DND-41 (cell line): ENCODE data around the gene MCRIP2.

Experiments used
- ATAC-seq: fragments of 200-7000 bp; cut with Tn5 transposase; 3 replicates; pipeline ENCODE4 v1.9.1; 2021; ENCODE audit warnings: low read depth; ENCODE audit not compliant: insufficient read depth
- DNase-seq: peaks from one replicate; pipeline ENCODE4 v3.0.0-alpha.2; 2020
- H2AFZ ChIP-seq: 2 replicates; pipeline ENCODE4 v1.6.0; 2012; ENCODE audit warnings: low read depth, low read length
- H3K27ac ChIP-seq: 2 replicates; pipeline ENCODE4 v1.5.1; 2012; ENCODE audit warnings: low read length, inconsistent platforms
- H3K27me3 ChIP-seq: fragments of 200-600 bp; sonication (generic); 2 replicates; pipeline ENCODE4 v1.6.0; 2012; ENCODE audit warnings: low read length, mild to moderate bottlenecking, inconsistent platforms; ENCODE audit not compliant: insufficient read depth, poor library complexity
- H3K36me3 ChIP-seq: 2 replicates; pipeline ENCODE4 v1.5.1; 2012; ENCODE audit warnings: low read length, inconsistent platforms; ENCODE audit not compliant: insufficient read depth
- H3K4me1 ChIP-seq: 2 replicates; pipeline ENCODE4 v1.5.1; 2012; ENCODE audit warnings: mild to moderate bottlenecking, low read length; ENCODE audit not compliant: insufficient read depth
- H3K4me2 ChIP-seq: 2 replicates; pipeline ENCODE4 v1.6.0; 2012; ENCODE audit warnings: mild to moderate bottlenecking, moderate library complexity, low read length, inconsistent platforms; ENCODE audit not compliant: insufficient read depth
- H3K4me3 ChIP-seq, 2 experiments: fragments of 200-600 bp in 1 of 2; shearing (Covaris generic) in 1 of 2; 2 replicates each; pipeline ENCODE4 v1.5.1; 2012 to 2016; ENCODE audit warnings: inconsistent platforms in 2 of 2, low read length in 2 of 2, mild to moderate bottlenecking in 2 of 2, low read depth in 1 of 2, moderate library complexity in 1 of 2
- H3K79me2 ChIP-seq: 2 replicates; pipeline ENCODE4 v1.6.0; 2012; ENCODE audit warnings: low read length, inconsistent platforms; ENCODE audit not compliant: insufficient read depth
- H3K9ac ChIP-seq: 2 replicates; pipeline ENCODE4 v1.6.0; 2012; ENCODE audit warnings: low read depth, mild to moderate bottlenecking, inconsistent platforms, low read length, moderate library complexity
- H3K9me3 ChIP-seq: 2 replicates; pipeline ENCODE4 v1.5.1; 2012; ENCODE audit warnings: low read length, moderate library complexity, mild to moderate bottlenecking, inconsistent platforms; ENCODE audit not compliant: insufficient read depth, severe bottlenecking
- H4K20me1 ChIP-seq: 2 replicates; pipeline ENCODE4 v1.6.0; 2012; ENCODE audit warnings: low read length; ENCODE audit not compliant: insufficient read depth
- EZH2 ChIP-seq: IDR thresholded peaks from 3 replicates; pipeline ENCODE4 v1.6.1; 2012; ENCODE audit warnings: borderline replicate concordance, low read depth, mild to moderate bottlenecking, moderate library complexity, low read length, inconsistent platforms; ENCODE audit not compliant: severe bottlenecking
- TF ChIP-seq, protein P1 (sequence below): IDR thresholded peaks from 2 replicates; pipeline ENCODE4 v1.5.1; 2012; ENCODE audit warnings: borderline replicate concordance, low read length, moderate library complexity, mild to moderate bottlenecking; ENCODE audit not compliant: poor library complexity, severe bottlenecking; ENCODE audit errors: extremely low read depth

Gene MCRIP2

DNA sequence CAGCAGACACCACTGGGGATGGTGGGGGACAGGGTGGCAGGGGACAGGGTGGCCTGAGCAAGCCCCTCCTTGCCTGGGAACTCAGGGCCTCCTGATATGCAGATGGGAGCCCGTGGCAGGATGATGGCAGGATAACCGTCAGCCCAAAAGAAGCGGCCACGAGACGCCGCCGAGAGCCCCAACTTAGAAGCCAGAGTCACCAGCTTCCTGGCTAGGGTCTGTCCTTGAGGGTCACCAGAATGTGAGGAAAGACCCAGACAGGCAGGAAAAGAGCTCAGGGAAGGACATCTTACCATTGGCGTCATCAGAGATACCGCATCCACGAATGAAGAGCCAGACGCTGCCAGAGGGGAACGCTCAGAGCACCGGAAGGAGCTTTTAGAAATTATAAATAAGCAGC lies 32.3 kb upstream of the MCRIP2 start:
- Histone ChIP-seq H3K27me3 (no peaks in the 10 kb centered on the region), H3K4me3 (no peak overlapping the region), H2AFZ (no peak overlapping the region), H4K20me1 (peaks cover 15% of the 10 kb centered on the region; the same call in 1 of the 2 replicates), H3K4me2 (no peak overlapping the region), H3K9me3 (no peaks in the 10 kb centered on the region), H3K79me2 (peaks cover 37% of the 10 kb centered on the region), H3K27ac (no peak overlapping the region), H3K36me3 (no peaks in the 10 kb centered on the region; the same call in 1 of the 2 replicates), H3K4me1 (no peaks in the 10 kb centered on the region), H3K9ac (no peak overlapping the region)
- DNase-seq (no peak), ATAC-seq (no peak)
- no peak for TF ChIP-seq EZH2
- TF ChIP-seq, protein P1, sequence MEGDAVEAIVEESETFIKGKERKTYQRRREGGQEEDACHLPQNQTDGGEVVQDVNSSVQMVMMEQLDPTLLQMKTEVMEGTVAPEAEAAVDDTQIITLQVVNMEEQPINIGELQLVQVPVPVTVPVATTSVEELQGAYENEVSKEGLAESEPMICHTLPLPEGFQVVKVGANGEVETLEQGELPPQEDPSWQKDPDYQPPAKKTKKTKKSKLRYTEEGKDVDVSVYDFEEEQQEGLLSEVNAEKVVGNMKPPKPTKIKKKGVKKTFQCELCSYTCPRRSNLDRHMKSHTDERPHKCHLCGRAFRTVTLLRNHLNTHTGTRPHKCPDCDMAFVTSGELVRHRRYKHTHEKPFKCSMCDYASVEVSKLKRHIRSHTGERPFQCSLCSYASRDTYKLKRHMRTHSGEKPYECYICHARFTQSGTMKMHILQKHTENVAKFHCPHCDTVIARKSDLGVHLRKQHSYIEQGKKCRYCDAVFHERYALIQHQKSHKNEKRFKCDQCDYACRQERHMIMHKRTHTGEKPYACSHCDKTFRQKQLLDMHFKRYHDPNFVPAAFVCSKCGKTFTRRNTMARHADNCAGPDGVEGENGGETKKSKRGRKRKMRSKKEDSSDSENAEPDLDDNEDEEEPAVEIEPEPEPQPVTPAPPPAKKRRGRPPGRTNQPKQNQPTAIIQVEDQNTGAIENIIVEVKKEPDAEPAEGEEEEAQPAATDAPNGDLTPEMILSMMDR: no peak

DNA sequence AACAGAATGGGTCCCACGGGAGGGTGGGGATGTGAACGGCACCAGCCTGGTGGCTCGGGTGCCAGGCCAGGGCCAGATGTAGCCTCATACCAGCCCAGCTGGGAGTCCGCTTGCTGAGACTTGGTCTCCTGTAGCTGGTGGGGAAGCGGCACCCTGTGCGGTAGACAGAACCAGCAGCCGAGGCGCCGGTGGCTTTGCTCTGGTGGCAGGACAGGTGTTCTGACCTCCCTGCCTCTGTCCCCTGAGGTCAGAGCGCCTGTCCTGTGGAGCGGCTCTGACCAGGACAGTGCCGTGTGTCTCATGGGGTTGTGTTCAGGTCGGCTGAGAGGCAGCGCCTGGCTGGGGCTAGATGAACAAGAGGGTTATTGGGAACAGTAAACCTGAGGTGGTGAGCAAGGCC lies 31.6 kb upstream of the MCRIP2 start:
- peaks cover 34% of the 10 kb centered on the region for H3K79me2 ChIP-seq
- no peaks in the 10 kb centered on the region for H3K27me3 ChIP-seq
- TF ChIP-seq, protein P1: no peak
- TF ChIP-seq EZH2: no peak
- H2AFZ ChIP-seq: no peak overlapping the region
- H3K4me2 ChIP-seq: no peak overlapping the region
- DNase-seq (no peak), ATAC-seq (no peak)
- H3K9me3 ChIP-seq: no peaks in the 10 kb centered on the region
- H3K36me3 ChIP-seq: no peaks in the 10 kb centered on the region; the same call in 1 of the 2 replicates
- H3K27ac ChIP-seq: no peak overlapping the region
- no peaks in the 10 kb centered on the region for H3K4me1 ChIP-seq
- H4K20me1 ChIP-seq: peaks cover 15% of the 10 kb centered on the region; the same call in 1 of the 2 replicates
- H3K4me3 ChIP-seq: no peak overlapping the region
- no peak overlapping the region for H3K9ac ChIP-seq

DNA sequence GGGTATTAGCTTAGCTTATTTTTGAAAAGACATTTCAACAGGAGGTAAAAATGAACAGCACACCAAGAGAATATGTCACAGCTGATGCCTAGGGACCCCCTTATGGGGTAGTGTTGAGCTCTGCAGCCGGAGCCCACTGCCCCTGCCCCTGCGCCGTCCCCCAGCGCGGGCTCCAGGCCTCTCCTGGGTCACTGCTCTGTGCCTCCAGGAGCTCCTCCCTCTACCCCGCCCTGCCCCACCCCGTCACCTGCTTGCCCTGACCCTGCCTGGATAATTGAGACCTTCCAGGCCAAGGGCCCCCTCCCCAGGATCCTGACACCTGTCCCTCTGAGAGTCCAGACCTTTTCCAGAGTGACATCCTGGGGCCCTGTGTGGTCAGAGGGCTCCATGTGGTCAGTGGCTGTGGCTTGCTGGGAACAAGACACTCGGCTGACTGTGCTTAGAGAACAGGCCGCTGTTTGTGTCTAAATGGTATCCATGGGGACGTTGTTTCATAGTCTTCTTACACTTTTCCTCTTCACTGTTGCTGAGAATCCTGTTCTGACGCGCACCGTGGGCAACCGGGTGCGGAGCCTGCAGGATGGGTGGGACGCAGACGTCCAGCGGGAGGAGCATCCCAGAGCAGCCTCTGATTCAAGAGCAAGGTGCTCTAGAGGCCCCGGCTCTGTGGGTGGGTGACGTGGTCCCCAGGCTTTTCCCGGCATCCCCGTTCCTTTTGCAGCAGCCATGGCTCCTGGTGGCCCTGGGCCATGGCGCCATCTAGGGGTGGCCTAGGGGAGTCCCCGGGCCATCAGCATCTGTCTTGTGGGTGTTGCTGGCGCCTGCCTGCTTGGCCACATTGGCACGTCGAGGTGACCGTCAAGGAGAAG lies 30.9 kb upstream of the MCRIP2 start:
- Histone ChIP-seq H3K27me3 (no peaks in the 10 kb centered on the region), H3K9ac (no peak overlapping the region), H3K4me1 (no peaks in the 10 kb centered on the region), H3K36me3 (no peaks in the 10 kb centered on the region; the same call in 1 of the 2 replicates), H3K9me3 (no peaks in the 10 kb centered on the region), H2AFZ (no peak overlapping the region), H3K27ac (no peak overlapping the region), H3K4me3 (no peak overlapping the region), H4K20me1 (peaks cover 15% of the 10 kb centered on the region; the same call in 1 of the 2 replicates), H3K79me2 (peaks cover 27% of the 10 kb centered on the region), H3K4me2 (no peak overlapping the region)
- ATAC-seq (peak; percentile 72), DNase-seq (peak; percentile 40)
- TF ChIP-seq, protein P1: peak; percentile 71
- no peak for TF ChIP-seq EZH2
